ENCODE results near the gene ADAMTS12.

DNA sequence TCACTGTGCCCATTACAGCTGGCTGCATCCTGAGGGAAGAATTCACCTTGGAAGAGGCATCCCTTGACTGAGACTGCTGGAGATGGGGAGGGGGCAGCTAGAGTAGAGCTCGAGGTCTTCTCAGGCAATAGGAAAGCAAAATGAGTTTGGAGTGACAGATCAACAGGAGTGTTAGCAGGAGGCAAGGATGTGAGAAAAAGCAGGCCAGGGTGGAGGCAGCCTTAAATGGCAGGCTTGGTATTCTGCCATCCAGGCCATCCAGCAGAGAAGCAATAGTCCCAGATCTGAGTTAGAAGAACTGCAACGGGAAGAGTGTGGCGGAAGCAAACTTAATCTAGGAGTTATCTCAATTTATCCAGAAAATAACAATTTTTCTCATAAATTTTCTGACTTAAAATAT, 6.1 kb downstream of the ADAMTS12 start:
- TF ChIP-seq, protein P1, sequence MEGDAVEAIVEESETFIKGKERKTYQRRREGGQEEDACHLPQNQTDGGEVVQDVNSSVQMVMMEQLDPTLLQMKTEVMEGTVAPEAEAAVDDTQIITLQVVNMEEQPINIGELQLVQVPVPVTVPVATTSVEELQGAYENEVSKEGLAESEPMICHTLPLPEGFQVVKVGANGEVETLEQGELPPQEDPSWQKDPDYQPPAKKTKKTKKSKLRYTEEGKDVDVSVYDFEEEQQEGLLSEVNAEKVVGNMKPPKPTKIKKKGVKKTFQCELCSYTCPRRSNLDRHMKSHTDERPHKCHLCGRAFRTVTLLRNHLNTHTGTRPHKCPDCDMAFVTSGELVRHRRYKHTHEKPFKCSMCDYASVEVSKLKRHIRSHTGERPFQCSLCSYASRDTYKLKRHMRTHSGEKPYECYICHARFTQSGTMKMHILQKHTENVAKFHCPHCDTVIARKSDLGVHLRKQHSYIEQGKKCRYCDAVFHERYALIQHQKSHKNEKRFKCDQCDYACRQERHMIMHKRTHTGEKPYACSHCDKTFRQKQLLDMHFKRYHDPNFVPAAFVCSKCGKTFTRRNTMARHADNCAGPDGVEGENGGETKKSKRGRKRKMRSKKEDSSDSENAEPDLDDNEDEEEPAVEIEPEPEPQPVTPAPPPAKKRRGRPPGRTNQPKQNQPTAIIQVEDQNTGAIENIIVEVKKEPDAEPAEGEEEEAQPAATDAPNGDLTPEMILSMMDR (IDR thresholded peaks at IDR 0.05), result no peak
- no peak for TF ChIP-seq POLR2A (IDR thresholded peaks at IDR 0.05)

Measured in body of pancreas (tissue), 4 donors.